HFF-Myc (cell line): ENCODE results near the gene KCNJ9.

Experiments used
- DNase-seq: peaks from one replicate; pipeline ENCODE4 v3.0.0-alpha.2; 2011; ENCODE audit warnings: low read depth; ENCODE audit errors: extremely low read depth
- H3K4me3 ChIP-seq: replicated peaks from 2 replicates; pipeline ENCODE4 v1.5.1; 2011; ENCODE audit warnings: low read depth, mild to moderate bottlenecking, control low read depth, low read length
- CTCF ChIP-seq: IDR thresholded peaks from 2 replicates; pipeline ENCODE4 v1.5.1; 2012; ENCODE audit warnings: mild to moderate bottlenecking, low read depth, low read length, control low read depth; ENCODE audit errors: missing control alignments

KCNJ9 gene

DNA sequence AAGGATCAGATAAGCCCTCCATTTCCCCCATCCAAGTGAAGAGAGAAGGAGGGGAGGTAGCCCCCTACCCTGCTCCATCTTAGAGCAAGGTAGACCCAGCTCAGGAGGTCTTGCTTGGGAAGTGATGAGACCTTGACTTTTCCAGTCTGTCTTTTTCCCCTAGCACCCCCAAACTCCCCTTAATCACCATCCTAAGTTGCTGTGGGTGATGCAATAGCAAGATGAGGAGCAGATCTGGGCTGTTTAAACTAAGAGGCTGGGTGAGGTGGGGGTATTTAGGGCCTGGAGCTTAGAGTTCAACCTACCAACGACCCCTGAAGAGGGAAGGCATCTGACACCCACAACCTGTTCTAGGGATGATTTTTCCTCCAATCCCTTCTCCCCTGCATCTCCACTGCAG is 36.0 kb downstream of the KCNJ9 start:
- no peak overlapping the region for H3K4me3 ChIP-seq
- no peak for TF ChIP-seq CTCF
- no peak for DNase-seq

DNA sequence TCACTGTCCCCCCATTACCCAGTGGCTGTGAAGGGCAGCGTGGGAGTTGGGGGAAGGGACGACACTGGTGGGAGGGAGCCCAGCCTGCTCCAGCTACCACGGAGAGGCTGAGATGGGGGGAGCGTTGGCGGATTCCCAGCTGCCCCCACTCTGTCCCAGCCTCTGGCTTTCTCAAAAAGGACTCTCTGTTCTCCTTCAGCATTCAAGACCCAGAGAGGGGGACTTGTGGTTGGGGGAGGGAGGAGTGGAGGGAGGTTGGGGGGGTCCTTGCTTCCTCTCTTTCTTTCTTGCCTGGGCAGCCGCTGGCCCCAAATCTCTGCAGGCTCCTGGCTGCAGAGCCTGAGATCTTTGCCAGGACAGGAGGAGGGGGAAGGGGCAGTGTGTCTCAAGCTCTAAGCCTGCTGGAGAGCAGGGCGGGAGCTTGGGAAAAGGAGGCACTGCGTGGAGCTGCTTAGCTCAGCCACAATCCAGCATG is 36.4 kb downstream of the KCNJ9 start:
- no peak overlapping the region for H3K4me3 ChIP-seq
- DNase-seq = no peak
- TF ChIP-seq CTCF = no peak

DNA sequence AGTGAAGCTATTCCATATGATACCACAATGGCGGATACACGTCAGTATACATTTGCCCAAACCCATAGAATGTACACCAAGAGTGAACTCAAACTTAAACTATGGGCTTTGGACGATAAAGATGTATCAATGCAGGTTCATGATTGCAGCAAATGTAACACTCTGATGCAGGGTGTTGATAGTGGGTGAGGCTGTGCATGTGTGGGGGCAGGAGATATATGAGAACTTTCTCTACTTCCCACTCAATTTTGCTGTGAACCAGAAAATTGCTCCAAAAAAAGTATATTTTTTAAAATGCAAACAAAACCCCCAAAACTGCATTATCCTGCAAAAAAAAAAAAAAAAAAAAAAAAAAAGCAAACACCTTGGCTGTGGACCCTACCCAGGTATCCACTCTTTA is 37.6 kb downstream of the KCNJ9 start:
- DNase-seq = no peak
- TF ChIP-seq CTCF = no peak
- no peak overlapping the region for H3K4me3 ChIP-seq

GRCh38 chr1:160120797-160121196 is 39.5 kb downstream of the KCNJ9 start:
- DNase-seq = no peak
- no peak overlapping the region for H3K4me3 ChIP-seq
- no peak for TF ChIP-seq CTCF

DNA sequence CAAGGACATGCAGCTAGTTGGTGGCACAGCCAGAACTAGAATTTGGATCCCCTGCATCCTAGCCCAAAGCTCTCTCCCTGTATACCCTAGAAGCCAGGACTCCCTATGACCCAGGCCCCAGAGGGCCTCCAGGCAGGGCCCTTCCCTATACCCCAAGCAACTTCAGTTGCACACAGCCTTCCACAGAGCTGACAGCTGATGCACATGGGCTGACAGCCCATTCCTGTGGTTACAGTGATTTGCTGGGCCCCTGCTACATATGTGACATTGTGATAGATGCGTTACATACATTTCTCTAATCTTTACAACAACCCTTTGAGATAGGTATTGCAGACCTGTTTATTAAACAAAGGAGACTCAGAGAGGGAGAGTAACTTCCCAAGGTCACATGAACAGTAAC is 40.0 kb downstream of the KCNJ9 start:
- no peak overlapping the region for H3K4me3 ChIP-seq
- no peak for TF ChIP-seq CTCF
- DNase-seq = no peak

GRCh38 chr1:160122978-160123495 is 41.7 kb downstream of the KCNJ9 start:
- no peak for DNase-seq
- TF ChIP-seq CTCF = no peak
- H3K4me3 ChIP-seq = no peak overlapping the region

DNA sequence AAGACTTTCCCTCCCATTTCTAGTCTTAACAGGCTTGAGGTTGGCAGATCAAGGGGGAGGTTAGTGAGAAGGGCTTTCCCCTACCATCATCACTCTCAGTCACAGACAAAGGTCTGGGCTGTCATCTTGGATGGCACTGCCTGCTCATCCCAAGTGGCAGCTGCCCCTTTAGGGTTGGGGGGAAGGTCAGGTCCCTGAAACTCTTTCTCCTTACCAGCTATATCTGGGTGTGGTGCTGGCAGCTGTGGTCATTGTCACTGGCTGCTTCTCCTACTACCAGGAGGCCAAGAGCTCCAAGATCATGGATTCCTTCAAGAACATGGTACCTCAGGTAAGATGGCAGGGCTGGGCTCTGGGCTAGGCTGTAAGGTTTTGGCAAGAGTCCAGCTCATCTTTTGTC is 42.4 kb downstream of the KCNJ9 start:
- no peak for DNase-seq
- no peak overlapping the region for H3K4me3 ChIP-seq
- TF ChIP-seq CTCF = no peak
